HepG2 (cell line): ENCODE results near the gene NUB1. TPM values are rescaled to one million over a fixed set of nuclear protein-coding genes. Genes with fewer than 3 reads are reported as not detected.

Experiments used
- ATAC-seq: fragments of 200-7000 bp; cut with Tn5 transposase; 3 replicates; pipeline ENCODE4 v1.9.1; 2020; ENCODE audit warnings: mild to moderate bottlenecking, moderate library complexity
- BruUV-seq: library from RNA; stranded (reverse); fragments of 400-500 nt; replicated peaks from 2 replicates; lab custom pipeline; 2021; lab: Mats Ljungman, UMichigan
- CTCF ChIA-PET: fragments of 300-600 bp; formaldehyde crosslinking; extraction: SDS; loops from one replicate; lab custom pipeline; 2021; ENCODE audit warnings: low total read pairs, inconsistent platforms, low intra/inter-chr PET ratio; lab: Yijun Ruan, JAX
- POLR2A ChIA-PET: fragments of 350-600 bp; sonication (Branson Sonifier 250); formaldehyde crosslinking; loops from one replicate; lab custom pipeline; 2020; ENCODE audit warnings: antibody characterized with exemption, inconsistent platforms; lab: Yijun Ruan, JAX
- DNase-seq: peaks from one replicate; pipeline ENCODE4 v3.0.0-alpha.2; 2015; ENCODE audit warnings: low spot score
- FAIRE-seq: peaks from 3 replicates; lab custom pipeline; 2011; peaks lifted over from hg19 to GRCh38; lab: Jason Lieb, UNC
- H2AFZ ChIP-seq: one replicate; pipeline ENCODE4 v1.6.1; 2011; ENCODE audit warnings: low read length, inconsistent platforms
- H3K27ac ChIP-seq: fragments of 300-600 bp; 3 replicates; pipeline ENCODE4 v1.8.0; 2011; ENCODE audit warnings: mixed run types, mild to moderate bottlenecking, mixed read lengths, low read length, inconsistent platforms; ENCODE audit not compliant: insufficient read depth; ENCODE audit errors: extremely low read length
- H3K27me3 ChIP-seq, 2 experiments: fragments of 200-600 bp in 1 of 2; 2 replicates in 1 of 2; 3 replicates in 1 of 2; pipeline versions ENCODE4 v1.6.0 to v1.8.0; 2011; ENCODE audit warnings: low read length in 2 of 2, mild to moderate bottlenecking in 2 of 2, moderate library complexity in 2 of 2, inconsistent platforms in 1 of 2; ENCODE audit not compliant: insufficient read depth in 2 of 2, control insufficient read depth in 1 of 2
- H3K36me3 ChIP-seq, 2 experiments: fragments of 200-600 bp in 1 of 2; replicated peaks in 1 of 2; 2 replicates in 1 of 2; 3 replicates in 1 of 2; pipeline versions ENCODE4 v1.5.1 to v1.8.0; 2011; ENCODE audit warnings: low read length in 2 of 2, inconsistent platforms in 1 of 2; ENCODE audit not compliant: insufficient read depth in 2 of 2, control insufficient read depth in 1 of 2
- H3K4me1 ChIP-seq: 2 replicates; pipeline ENCODE4 v1.5.1; 2012; ENCODE audit warnings: low read length, inconsistent platforms; ENCODE audit not compliant: insufficient read depth
- H3K4me2 ChIP-seq: 2 replicates; pipeline ENCODE4 v1.6.0; 2011; ENCODE audit warnings: low read depth, low read length, inconsistent platforms
- H3K4me3 ChIP-seq, 3 experiments: fragments of 200-600 bp in 1 of 3; sonication (generic), shearing (Covaris generic) in 1 of 3; replicated peaks in 1 of 3; 2 replicates each; pipeline ENCODE4 v1.5.1; 2011 to 2016; ENCODE audit warnings: low read length in 3 of 3, inconsistent platforms in 2 of 3, low read depth in 2 of 3, mild to moderate bottlenecking in 2 of 3, control low read depth in 1 of 3, mixed read lengths in 1 of 3; ENCODE audit not compliant: insufficient read depth in 1 of 3
- H3K79me2 ChIP-seq: one replicate; pipeline ENCODE4 v1.6.1; 2011; ENCODE audit warnings: low read length, inconsistent platforms; ENCODE audit not compliant: insufficient read depth
- H3K9ac ChIP-seq: 2 replicates; pipeline ENCODE4 v1.6.0; 2011; ENCODE audit warnings: mild to moderate bottlenecking, low read depth, low read length, inconsistent platforms; ENCODE audit not compliant: insufficient read depth
- H3K9me3 ChIP-seq: 2 replicates; pipeline ENCODE4 v1.5.1; 2012; ENCODE audit warnings: mild to moderate bottlenecking, low read length
- H4K20me1 ChIP-seq: 2 replicates; pipeline ENCODE4 v1.6.0; 2011; ENCODE audit warnings: inconsistent platforms, mild to moderate bottlenecking, low read length, moderate library complexity; ENCODE audit not compliant: insufficient read depth
- FOSL2 ChIP-seq: sonication (generic); formaldehyde crosslinking; IDR thresholded peaks from 2 replicates; pipeline ENCODE4 v1.4.0; 2020; ENCODE audit warnings: missing genetic modification reagents
- FOXP1 ChIP-seq, 2 experiments: fragments of 450-650 bp in 1 of 2; IDR thresholded peaks; 2 replicates each; pipeline ENCODE4 v1.6.1; 2017 to 2018; ENCODE audit warnings: antibody characterized with exemption in 1 of 2
- JUN ChIP-seq: sonication (generic); formaldehyde crosslinking; IDR thresholded peaks from 2 replicates; pipeline ENCODE4 v1.4.0; 2020; ENCODE audit warnings: mild to moderate bottlenecking, missing genetic modification reagents
- KDM4B ChIP-seq: sonication (generic); formaldehyde crosslinking; IDR thresholded peaks from 2 replicates; pipeline ENCODE4 v1.4.0; 2020; ENCODE audit warnings: missing genetic modification reagents
- LBX2 ChIP-seq: sonication (generic); formaldehyde crosslinking; IDR thresholded peaks from 2 replicates; pipeline ENCODE4 v1.5.0; 2020; ENCODE audit warnings: missing genetic modification reagents, mild to moderate bottlenecking, borderline replicate concordance
- MEIS1 ChIP-seq: sonication (generic); formaldehyde crosslinking; IDR thresholded peaks from 2 replicates; pipeline ENCODE4 v1.9.0; 2021; ENCODE audit warnings: mild to moderate bottlenecking, missing genetic modification reagents, moderate library complexity, borderline replicate concordance
- NFE2L1 ChIP-seq: sonication (generic); formaldehyde crosslinking; IDR thresholded peaks from 2 replicates; pipeline ENCODE4 v1.4.0; 2020; ENCODE audit warnings: missing genetic modification reagents, mild to moderate bottlenecking, borderline replicate concordance
- PATZ1 ChIP-seq: sonication (generic); formaldehyde crosslinking; IDR thresholded peaks from 2 replicates; pipeline ENCODE4 v1.4.0; 2020; ENCODE audit warnings: missing genetic modification reagents
- RFXANK ChIP-seq: IDR thresholded peaks from 2 replicates; pipeline ENCODE4 v1.6.1; 2016
- SRF ChIP-seq: IDR thresholded peaks from 2 replicates; pipeline ENCODE4 v1.6.1; 2011; ENCODE audit warnings: mild to moderate bottlenecking, low read depth, low read length, moderate library complexity
- TOPORS ChIP-seq: sonication (generic); formaldehyde crosslinking; IDR thresholded peaks from 2 replicates; pipeline ENCODE4 v1.8.0; 2023; ENCODE audit warnings: mild to moderate bottlenecking, missing genetic modification reagents
- ZNF24 ChIP-seq: fragments of 450-650 bp; IDR thresholded peaks from 2 replicates; pipeline ENCODE4 v1.6.1; 2017; ENCODE audit warnings: antibody characterized with exemption, mild to moderate bottlenecking
- ZNF430 ChIP-seq: sonication (generic); formaldehyde crosslinking; IDR thresholded peaks from 2 replicates; pipeline ENCODE4 v1.9.0; 2021; ENCODE audit warnings: mild to moderate bottlenecking, missing genetic modification reagents
- ZNF44 ChIP-seq: sonication (generic); formaldehyde crosslinking; IDR thresholded peaks from 2 replicates; pipeline ENCODE4 v1.5.1; 2020; ENCODE audit warnings: mild to moderate bottlenecking, missing genetic modification reagents
- ZNF577 ChIP-seq: sonication (generic); formaldehyde crosslinking; IDR thresholded peaks from 2 replicates; pipeline ENCODE4 v1.4.0; 2020; ENCODE audit warnings: mild to moderate bottlenecking, low read depth, missing genetic modification reagents, borderline replicate concordance
- WGBS: methylation state at CpG from one replicate; pipeline ENCODE4 v1.1.6; 2017; ENCODE audit warnings: low lambda C conversion rate; 5-methylcytosine and 5-hydroxymethylcytosine counted together
- in situ Hi-C: cut with HindIII; loops from 2 replicates; pipeline ENCODE4 v1.10.0; 2017; ENCODE audit warnings: low pct_unique_long_range_greater_than_20kb; ENCODE audit not compliant: extremely low pct_ligation_motif_present
- intact Hi-C: fragments of 100-400 bp; cut with micrococcal nuclease; formaldehyde crosslinking; loops from one replicate; pipeline ENCODE4 v1.10.0; 2022; ENCODE audit not compliant: unreplicated experiment
- polyA plus RNA-seq, 8 experiments: library from polyadenylated mRNA; depleted of rRNA in 3 of 8; stranded (reverse) in 7 of 8; unstranded in 1 of 8; fragments of >200 nt; fragmentation: Illumina TruSeq in 4 of 8; extraction: Trizol in 4 of 8; gene quantifications; 2 replicates each; pipeline versions ENCODE4 v1.2.1 to v1.2.3, GENCODE V29; 2011 to 2016; ENCODE audit warnings: low read depth in 4 of 8, missing spikeins in 1 of 8, mixed read lengths in 1 of 8; ENCODE audit not compliant: insufficient read depth in 1 of 8
- total RNA-seq, 5 experiments: library from RNA; depleted of rRNA; stranded (reverse); fragments of >200 nt; fragmentation: Illumina TruSeq; extraction: Trizol; gene quantifications; 2 replicates each; pipeline ENCODE4 v1.2.3, GENCODE V29; 2016; ENCODE audit warnings: low read depth in 1 of 5

The NUB1 gene
- total and polyA plus RNA-seq, 2 of the 13 experiments (the other 11 are each of a cell fraction or from before 2014, with no cell fraction given), result 27.1 to 37.0 TPM

- no TSS peak for BruUV-seq
- ChIA-PET POLR2A (no interaction called here), CTCF (no interaction called here)
- 0% methylated on average over 2 of the region's 2 CpGs for WGBS
- H3K4me3 ChIP-seq, result no peak overlapping the region
- no peaks in the 10 kb centered on the region for H3K36me3 ChIP-seq
- no peaks in the 10 kb centered on the region for H4K20me1 ChIP-seq
- H3K4me1 ChIP-seq, result peaks cover 4% of the 10 kb centered on the region
- no peak overlapping the region for H2AFZ ChIP-seq
- DNase-seq, result no peak
- H3K9ac ChIP-seq, result no peak overlapping the region
- no peaks in the 10 kb centered on the region; a peak in 2 of 5 replicates for H3K27me3 ChIP-seq
- no peaks in the 10 kb centered on the region for H3K9me3 ChIP-seq
- in situ Hi-C loops, result no loop called here
- H3K27ac ChIP-seq, result no peak overlapping the region
- no peak overlapping the region for H3K4me2 ChIP-seq
- H3K79me2 ChIP-seq, result no peaks in the 10 kb centered on the region
- no peak for ATAC-seq
- TF ChIP-seq SRF (0 out of 2 replicates have a peak, but pooled peaks have one; percentile 36), PATZ1 (CRISPR knock-in tag) (no peak)
- intact Hi-C loops, result no loop called here
- no peak for FAIRE-seq
These were observed 14.0 kb upstream of the NUB1 start for GRCh38 chr7:151327659-151328058.

GRCh38 chr7:151330181-151330580 lies 11.4 kb upstream of the NUB1 start:
- Histone ChIP-seq H3K27ac (no peak overlapping the region), H3K36me3 (no peaks in the 10 kb centered on the region), H3K4me2 (no peak overlapping the region), H3K9ac (no peak overlapping the region), H2AFZ (no peak overlapping the region), H3K27me3 (peaks cover 1 to 5% of the 10 kb centered on the region in 2 experiments; a peak in 2 of 5 replicates), H4K20me1 (no peaks in the 10 kb centered on the region), H3K4me3 (no peak overlapping the region), H3K79me2 (no peaks in the 10 kb centered on the region), H3K4me1 (peaks cover 16% of the 10 kb centered on the region), H3K9me3 (no peaks in the 10 kb centered on the region)
- DNase-seq (no peak), ATAC-seq (no peak), FAIRE-seq (no peak)
- intact Hi-C loops, result no loop called here
- CTCF ChIA-PET, result no interaction called here
- POLR2A ChIA-PET, result no interaction called here
- BruUV-seq, result no TSS peak
- in situ Hi-C loops, result no loop called here
- TF ChIP-seq JUN (CRISPR knock-in tag) (no peak), FOSL2 (CRISPR knock-in tag) (no peak), ZNF44 (CRISPR knock-in tag) (no peak), TOPORS (no peak), ZNF577 (CRISPR knock-in tag) (no peak), KDM4B (no peak), NFE2L1 (no peak), ZNF430 (CRISPR knock-in tag) (no peak), MEIS1 (CRISPR knock-in tag) (no peak), ZNF24 (no peak), FOXP1 (IDR thresholded peaks at IDR 0.05) (no peak), FOXP1 (CRISPR knock-in tag; IDR thresholded peaks at IDR 0.05) (no peak), RFXANK (no peak), LBX2 (CRISPR knock-in tag) (no peak), PATZ1 (CRISPR knock-in tag) (no peak)
